WTC11 (cell line): Measurements from ENCODE around the gene CYBB. TPM values are rescaled to one million over a fixed set of nuclear protein-coding genes. Genes with fewer than 3 reads are reported as not detected.

Experiments used
- ATAC-seq: fragments of 200-7000 bp; cut with Tn5 transposase; 2 replicates; pipeline ENCODE4 v1.10.0; 2021; ENCODE audit warnings: mild to moderate bottlenecking, moderate library complexity
- CTCF ChIA-PET: fragments of 300-600 bp; sonication (Branson Sonifier 250); formaldehyde crosslinking; loops from one replicate; lab custom pipeline; 2021; ENCODE audit warnings: antibody characterized with exemption; lab: Charles Lee
- POLR2A ChIA-PET: fragments of 350-600 bp; sonication (Branson Sonifier 250); formaldehyde crosslinking; loops from one replicate; lab custom pipeline; 2021; ENCODE audit warnings: antibody characterized with exemption; lab: Charles Lee
- DNase-seq: peaks from one replicate; pipeline ENCODE4 v3.0.0; 2021; ENCODE audit warnings: low spot score
- H3K27ac Mint-ChIP-seq: 2 replicates; pipeline ENCODE4 v1.8.0; 2021; ENCODE audit warnings: mixed read lengths
- H3K27me3 Mint-ChIP-seq: 2 replicates; pipeline ENCODE4 v1.8.0; 2021; ENCODE audit warnings: low read depth, mild to moderate bottlenecking, moderate library complexity, mixed read lengths
- H3K36me3 Mint-ChIP-seq: 2 replicates; pipeline ENCODE4 v1.8.0; 2021; ENCODE audit warnings: mixed read lengths
- H3K4me1 Mint-ChIP-seq: 2 replicates; pipeline ENCODE4 v1.8.0; 2022; ENCODE audit warnings: mixed read lengths
- H3K4me3 Mint-ChIP-seq: 2 replicates; pipeline ENCODE4 v1.8.0; 2021; ENCODE audit warnings: mild to moderate bottlenecking, moderate library complexity, mixed read lengths
- H3K9me3 Mint-ChIP-seq: 2 replicates; pipeline ENCODE4 v1.8.0; 2021; ENCODE audit warnings: mixed read lengths
- AR ChIP-seq: fragments of 250-450 bp; sonication (Bioruptor Pico); IDR thresholded peaks from 2 replicates; pipeline ENCODE4 v1.9.0; 2021; ENCODE audit warnings: mild to moderate bottlenecking
- ATF1 ChIP-seq: sonication (generic); formaldehyde crosslinking; IDR thresholded peaks from 2 replicates; pipeline ENCODE4 v1.8.1; 2023; ENCODE audit warnings: mild to moderate bottlenecking, moderate library complexity, missing genetic modification reagents
- ATF2 ChIP-seq: sonication (generic); formaldehyde crosslinking; IDR thresholded peaks from 2 replicates; pipeline ENCODE4 v1.8.1; 2022; ENCODE audit warnings: low read depth, missing genetic modification reagents, borderline replicate concordance
- E2F1 ChIP-seq: sonication (generic); formaldehyde crosslinking; IDR thresholded peaks from 2 replicates; pipeline ENCODE4 v1.8.0; 2022; ENCODE audit warnings: mild to moderate bottlenecking, missing genetic modification reagents
- E2F4 ChIP-seq: sonication (generic); formaldehyde crosslinking; IDR thresholded peaks from 2 replicates; pipeline ENCODE4 v1.8.1; 2022; ENCODE audit warnings: low read depth, mild to moderate bottlenecking, moderate library complexity, missing genetic modification reagents, borderline replicate concordance
- ELF4 ChIP-seq: sonication (generic); formaldehyde crosslinking; IDR thresholded peaks from 2 replicates; pipeline ENCODE4 v1.8.1; 2022; ENCODE audit warnings: low read depth, mild to moderate bottlenecking, moderate library complexity, missing genetic modification reagents
- GRHL2 ChIP-seq: fragments of 250-450 bp; sonication (Bioruptor Pico); IDR thresholded peaks from 2 replicates; pipeline ENCODE4 v1.8.0; 2022; ENCODE audit warnings: mild to moderate bottlenecking, moderate library complexity; ENCODE audit not compliant: insufficient replicate concordance, severe bottlenecking
- HMGXB4 ChIP-seq: sonication (generic); formaldehyde crosslinking; IDR thresholded peaks from 2 replicates; pipeline ENCODE4 v1.8.1; 2023; ENCODE audit warnings: mild to moderate bottlenecking, moderate library complexity, missing genetic modification reagents
- IRF1 ChIP-seq: sonication (generic); formaldehyde crosslinking; IDR thresholded peaks from 2 replicates; pipeline ENCODE4 v1.8.0; 2023; ENCODE audit warnings: missing genetic modification reagents
- KAT7 ChIP-seq: sonication (generic); formaldehyde crosslinking; IDR thresholded peaks from 2 replicates; pipeline ENCODE4 v1.8.1; 2023; ENCODE audit warnings: missing genetic modification reagents, mild to moderate bottlenecking, borderline replicate concordance
- MXD4 ChIP-seq: fragments of 250-450 bp; sonication (Bioruptor Pico); IDR thresholded peaks from 2 replicates; pipeline ENCODE4 v1.8.0; 2021; ENCODE audit warnings: mild to moderate bottlenecking, moderate library complexity, borderline replicate concordance
- NR1H2 ChIP-seq: sonication (generic); formaldehyde crosslinking; IDR thresholded peaks from 2 replicates; pipeline ENCODE4 v1.9.0; 2021; ENCODE audit warnings: mild to moderate bottlenecking, moderate library complexity, missing genetic modification reagents
- PRRX2 ChIP-seq: fragments of 250-450 bp; sonication (Bioruptor Pico); IDR thresholded peaks from 2 replicates; pipeline ENCODE4 v1.8.0; 2021; ENCODE audit warnings: mild to moderate bottlenecking
- RORB ChIP-seq: fragments of 250-450 bp; sonication (Bioruptor Pico); IDR thresholded peaks from 2 replicates; pipeline ENCODE4 v1.9.0; 2021; ENCODE audit warnings: mild to moderate bottlenecking
- SP1 ChIP-seq: sonication (generic); formaldehyde crosslinking; conservative IDR thresholded peaks from 2 replicates; pipeline ENCODE4 v1.8.1; 2022; ENCODE audit warnings: missing genetic modification reagents
- TCF7 ChIP-seq: sonication (generic); formaldehyde crosslinking; IDR thresholded peaks from 2 replicates; pipeline ENCODE4 v1.8.0; 2022; ENCODE audit warnings: mild to moderate bottlenecking, low read depth, missing genetic modification reagents, moderate library complexity
- ZBTB43 ChIP-seq: sonication (generic); formaldehyde crosslinking; IDR thresholded peaks from 2 replicates; pipeline ENCODE4 v1.8.1; 2023; ENCODE audit warnings: mild to moderate bottlenecking, missing genetic modification reagents
- ZNF281 ChIP-seq: sonication (generic); formaldehyde crosslinking; IDR thresholded peaks from 2 replicates; pipeline ENCODE4 v1.8.0; 2023; ENCODE audit warnings: mild to moderate bottlenecking, missing genetic modification reagents
- ZNF416 ChIP-seq: fragments of 250-450 bp; sonication (Bioruptor Pico); IDR thresholded peaks from 2 replicates; pipeline ENCODE4 v1.9.0; 2021; ENCODE audit warnings: mild to moderate bottlenecking, inconsistent platforms
- ZNF532 ChIP-seq: fragments of 250-450 bp; sonication (Bioruptor Pico); IDR thresholded peaks from 2 replicates; pipeline ENCODE4 v1.9.0; 2021; ENCODE audit warnings: mild to moderate bottlenecking, borderline replicate concordance
- total RNA-seq: library from RNA; stranded (reverse); gene quantifications from 3 replicates; pipeline ENCODE4 v1.2.3, GENCODE V29; 2021

CYBB gene
- total RNA-seq, 1 experiment from 2014 or later = 0.22 TPM

- no peaks in the 10 kb centered on the region for H3K36me3 Mint-ChIP-seq
- TF ChIP-seq SP1 (CRISPR knock-in tag) (no peak), PRRX2 (CRISPR knock-in tag) (no peak), RORB (CRISPR knock-in tag) (no peak), IRF1 (CRISPR knock-in tag) (no peak), ZNF281 (CRISPR knock-in tag) (no peak), KAT7 (no peak), ZBTB43 (CRISPR knock-in tag) (no peak), ATF1 (CRISPR knock-in tag) (no peak), NR1H2 (no peak), ZNF532 (CRISPR knock-in tag) (no peak), ELF4 (CRISPR knock-in tag) (no peak), MXD4 (CRISPR knock-in tag) (no peak), AR (CRISPR knock-in tag) (no peak), E2F4 (CRISPR knock-in tag) (no peak), ZNF416 (CRISPR knock-in tag) (no peak), HMGXB4 (CRISPR knock-in tag) (no peak), E2F1 (CRISPR knock-in tag) (no peak), ATF2 (CRISPR knock-in tag) (no peak), TCF7 (no peak), GRHL2 (CRISPR knock-in tag) (no peak)
- ChIA-PET POLR2A (no interaction called here), CTCF (no interaction called here)
- no peaks in the 10 kb centered on the region; the same call in 1 of the 2 replicates for H3K27me3 Mint-ChIP-seq
- H3K9me3 Mint-ChIP-seq = peaks cover 7% of the 10 kb centered on the region; the same call in 1 of the 2 replicates
- no peak for ATAC-seq
- DNase-seq = no peak
- H3K27ac Mint-ChIP-seq = no peak overlapping the region
- H3K4me1 Mint-ChIP-seq = peaks cover 3% of the 10 kb centered on the region; the same call in 1 of the 2 replicates
- no peak overlapping the region for H3K4me3 Mint-ChIP-seq
Measured at GRCh38 chrX:37862851-37863250, 83.0 kb downstream of the CYBB start.
